HuH-7 (cell line): ENCODE results near the gene AGO4.
A peak's percentile ranks its signal among the peaks of the same experiment; 100 is the strongest.
"Not testable (repeated sequence)": the region's sequence is repeated elsewhere in the genome, so short reads cannot be mapped to it uniquely, and the experiment has no call there.

ENCODE experiments used
- DNase-seq: peaks from one replicate; pipeline ENCODE4 v3.0.0; 2011; ENCODE audit warnings: low spot score

The AGO4 gene

GRCh38 chr1:35807614-35808449 lies at the start of gene AGO4:
Gene AGO4, plus strand, starts transcription at chr1:35808016. Its CDS starts 401 bp downstream, at chr1:35808417.
- DNase-seq = peak; percentile 66

GRCh38 chr1:35762141-35762540 lies 45.7 kb upstream of the AGO4 start:
- DNase-seq = no peak

DNA sequence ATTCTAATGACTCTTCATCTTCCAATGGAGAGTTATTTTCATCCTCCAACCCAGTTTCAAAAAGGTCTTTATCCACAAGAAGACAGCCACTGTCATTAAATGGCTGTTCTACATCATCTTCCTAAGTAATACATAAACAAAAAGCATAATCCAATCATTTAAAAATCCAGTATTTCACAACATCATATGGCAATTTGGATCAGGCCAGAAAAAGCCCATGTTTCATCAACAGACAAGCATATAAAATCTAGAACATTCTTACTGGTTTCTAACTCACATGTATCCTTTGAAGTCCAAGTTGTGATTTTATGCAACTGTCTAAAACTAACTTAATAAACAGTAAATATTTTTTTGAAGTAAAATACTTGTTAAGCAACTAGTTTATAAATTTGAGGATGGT lies 44.6 kb upstream of the AGO4 start:
- no peak for DNase-seq

GRCh38 chr1:35764283-35764682 lies 43.5 kb upstream of the AGO4 start:
- no peak for DNase-seq

GRCh38 chr1:35768350-35769187 lies 39.2 kb upstream of the AGO4 start:
- no peak for DNase-seq

DNA sequence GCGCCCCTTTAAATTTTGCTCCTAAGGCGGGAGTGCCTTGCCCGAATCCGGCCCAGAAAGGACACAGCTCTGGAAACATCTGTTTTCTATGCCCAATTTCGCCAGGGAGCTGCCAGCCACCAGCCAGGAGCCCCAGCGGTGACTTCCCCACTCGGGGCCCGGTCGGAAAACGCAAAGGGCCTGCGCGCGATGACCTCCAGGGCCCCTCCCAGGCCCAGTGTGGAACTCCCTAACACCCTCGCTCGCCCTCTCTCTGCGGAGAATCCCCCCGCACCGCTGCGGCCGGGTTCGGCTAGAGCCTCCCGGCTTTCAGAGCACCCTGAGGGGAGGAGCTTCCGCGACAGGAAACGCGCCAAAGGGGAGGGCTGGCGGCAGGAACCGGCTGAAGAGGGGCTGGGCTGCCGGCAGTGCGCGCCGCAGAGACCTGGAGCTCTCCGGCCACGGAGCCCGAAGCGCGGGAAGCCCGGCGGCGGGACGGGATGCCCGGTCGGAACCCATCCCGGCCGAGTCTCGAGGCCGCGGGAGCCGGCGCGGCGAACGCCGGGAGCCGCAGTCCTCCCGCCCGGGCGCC lies 38.5 kb upstream of the AGO4 start:
- peak; percentile 87 for DNase-seq

DNA sequence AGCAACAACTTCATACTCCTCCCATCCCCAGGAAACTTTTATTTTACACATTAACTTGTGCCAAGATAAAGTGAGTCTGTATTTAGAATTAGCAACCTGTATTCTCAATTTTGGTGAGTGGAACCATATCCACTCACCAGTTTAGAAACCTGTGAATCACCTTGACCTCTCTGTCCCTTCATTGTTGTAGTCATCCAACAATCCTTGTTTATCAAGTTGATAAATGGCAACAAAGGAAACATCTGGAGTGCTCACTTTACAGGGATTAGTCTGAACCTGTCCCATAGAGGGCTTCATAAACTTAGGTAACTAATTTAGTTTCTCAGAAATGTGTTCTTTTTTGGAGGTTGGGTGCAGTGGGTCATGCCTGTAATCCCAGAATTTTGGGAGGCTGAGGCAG lies 34.1 kb upstream of the AGO4 start:
- no peak for DNase-seq

- not testable (repeated sequence) for DNase-seq
These were observed 31.6 kb upstream of the AGO4 start for GRCh38 chr1:35776172-35776571.

- DNase-seq = no peak
These were observed 30.7 kb upstream of the AGO4 start for GRCh38 chr1:35777109-35777508.

DNA sequence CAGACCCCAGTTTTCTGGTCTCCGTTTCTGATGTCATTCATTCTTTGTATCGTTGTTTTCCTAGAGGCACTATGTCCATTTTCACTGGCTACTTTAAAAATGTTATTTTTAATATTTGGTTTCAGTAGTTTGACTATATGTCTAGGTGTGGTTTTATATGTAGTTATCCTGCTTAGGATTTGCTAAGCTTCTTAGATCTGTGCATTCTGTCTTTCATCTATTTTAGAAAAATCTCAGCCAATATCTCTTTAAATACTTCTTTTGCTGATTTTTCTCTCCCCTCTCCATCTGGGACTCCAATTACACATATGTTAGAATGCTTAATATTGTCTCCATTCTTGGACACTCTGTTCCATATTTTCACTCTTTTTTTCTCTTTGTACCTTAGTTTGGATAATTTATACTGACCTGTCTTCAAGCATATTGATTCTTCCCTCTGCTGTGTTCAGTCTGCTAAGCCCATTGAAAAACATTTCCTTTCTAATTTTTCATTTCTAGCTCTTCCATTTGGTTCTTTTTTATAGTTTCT lies 24.7 kb upstream of the AGO4 start:
- DNase-seq = no peak

- not testable (repeated sequence) for DNase-seq
These were observed 23.5 kb upstream of the AGO4 start for GRCh38 chr1:35784364-35784763.

- DNase-seq = no peak
These were observed 19.7 kb upstream of the AGO4 start for GRCh38 chr1:35788139-35788538.

DNA sequence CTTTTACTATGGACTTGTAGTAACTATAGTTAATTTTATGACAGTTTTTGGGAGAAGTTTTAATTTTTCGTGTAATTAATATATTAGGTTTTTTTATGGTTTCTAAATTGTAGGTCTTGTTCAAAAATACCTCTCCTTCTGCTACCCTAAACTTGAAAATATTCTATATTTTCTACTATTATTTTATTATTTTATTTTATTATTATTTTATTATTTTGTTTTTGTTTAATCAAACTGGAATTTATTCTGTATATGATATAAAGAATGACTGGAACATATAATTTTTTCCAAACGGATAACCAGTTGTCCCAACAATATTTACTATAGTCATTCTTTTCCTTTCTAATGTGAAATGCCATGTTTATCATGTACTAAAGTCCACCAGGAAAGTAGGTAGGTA lies 17.1 kb upstream of the AGO4 start:
- no peak for DNase-seq

DNA sequence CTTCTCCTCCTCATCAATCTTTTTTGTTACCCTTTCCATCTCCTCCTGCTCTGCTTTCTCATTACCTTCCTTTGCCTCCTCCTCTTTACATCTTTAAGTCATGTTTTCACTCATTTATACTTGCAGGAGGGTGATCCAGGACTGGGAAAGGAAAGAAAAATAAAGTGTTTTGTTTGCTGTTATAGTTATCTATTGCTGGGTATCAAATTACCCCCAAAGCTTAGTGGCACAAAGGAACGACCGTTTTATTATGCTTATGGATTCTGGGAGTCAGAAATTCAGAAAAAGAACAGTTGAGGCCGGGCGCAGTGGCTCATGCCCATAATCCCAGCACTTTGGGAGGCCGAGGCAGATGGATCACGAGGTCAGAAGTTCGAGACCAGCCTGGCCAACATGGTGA lies 12.5 kb upstream of the AGO4 start:
- no peak for DNase-seq

DNA sequence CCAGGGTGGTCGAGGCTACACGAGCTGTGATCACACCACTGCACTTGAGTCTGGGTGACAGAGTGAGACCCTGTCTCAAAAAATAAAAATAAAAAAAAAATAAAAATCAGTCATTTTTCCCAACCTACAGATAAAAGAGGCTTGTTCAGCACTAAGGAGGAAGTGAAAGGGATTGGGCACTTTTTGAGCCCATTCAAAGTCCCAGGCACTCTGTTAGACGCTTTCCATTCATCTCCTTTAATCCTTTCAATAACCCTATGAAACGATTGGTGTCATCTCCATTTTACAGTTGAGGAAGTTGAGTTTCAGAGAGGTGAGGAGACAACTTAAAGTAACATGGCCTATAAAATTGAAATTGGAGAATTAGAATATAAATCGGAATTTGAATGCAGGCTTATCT lies 10.4 kb upstream of the AGO4 start:
- DNase-seq = no peak

GRCh38 chr1:35798019-35798418 lies 9.8 kb upstream of the AGO4 start:
- DNase-seq = not testable (repeated sequence)

GRCh38 chr1:35800167-35800887 lies 7.5 kb upstream of the AGO4 start:
- DNase-seq = not testable (repeated sequence)

- DNase-seq = peak; percentile 31
These were observed 766 bp downstream of the AGO4 start for GRCh38 chr1:35808450-35809113.

DNA sequence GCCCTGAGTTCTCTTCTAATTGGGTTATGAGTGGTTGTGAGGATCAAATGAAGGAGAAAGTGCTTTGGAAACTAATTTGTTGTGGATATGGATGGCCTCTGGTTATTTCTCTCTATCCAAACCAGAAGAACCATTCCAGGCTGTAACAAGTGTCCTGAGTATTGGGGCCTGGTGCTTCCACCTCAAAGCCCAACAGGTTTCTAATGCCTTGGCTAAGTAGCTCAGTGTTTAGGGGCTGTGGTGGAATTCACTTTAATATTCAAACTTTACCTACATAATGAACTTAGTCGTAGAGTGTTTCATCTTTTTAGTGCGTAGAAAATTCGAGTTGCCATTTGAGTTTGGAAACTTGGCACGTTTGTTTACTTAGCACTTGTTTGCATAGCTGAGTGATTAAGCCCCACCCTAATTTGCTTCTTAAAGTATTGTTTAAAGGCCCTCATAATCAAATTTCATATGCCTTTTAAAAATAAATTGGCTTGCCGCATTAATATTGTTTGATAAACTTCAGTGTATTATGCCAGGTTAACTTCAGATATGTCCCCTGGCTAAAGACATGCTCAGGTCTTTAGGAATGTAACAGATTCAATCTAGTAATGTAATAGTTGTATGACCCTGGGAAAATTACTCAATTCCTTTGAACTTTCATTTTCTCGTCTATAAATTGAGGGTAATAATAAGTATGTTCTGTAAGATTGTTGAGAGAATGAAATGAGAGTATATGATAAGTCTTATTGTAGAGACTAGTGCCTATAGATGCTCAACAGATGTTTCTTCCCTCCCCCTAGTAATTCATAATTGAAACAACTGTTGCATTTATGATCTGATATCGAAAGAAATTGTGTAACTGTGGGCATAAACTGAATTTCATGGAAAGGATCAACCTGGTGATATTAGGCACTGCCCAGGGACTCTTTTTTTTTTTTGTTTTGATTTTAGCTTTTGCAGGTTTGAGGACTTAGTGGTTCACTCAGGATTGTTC lies 1.6 kb downstream of the AGO4 start:
- DNase-seq = no peak
